IMR-90 (cell line): ENCODE measurements around the gene SPTSSA. TPM values are rescaled to one million over a fixed set of nuclear protein-coding genes. Genes with fewer than 3 reads are reported as not detected.

ENCODE experiments used
- polyA plus RNA-seq, 3 experiments: library from polyadenylated mRNA; depleted of rRNA; stranded (reverse); fragments of >200 nt; gene quantifications; 2 replicates each; pipeline ENCODE4 v1.2.3, GENCODE V29; 2012; ENCODE audit warnings: low replicate concordance in 1 of 3
- total RNA-seq: library from RNA; depleted of rRNA; stranded (reverse); fragments of >200 nt; gene quantifications from 2 replicates; pipeline ENCODE4 v1.2.3, GENCODE V29; 2012; rRNA removed

Gene SPTSSA
- total and polyA plus RNA-seq, 2 of the 4 experiments (the other 2 are of a cell fraction) = 10.8 to 26.2 TPM

Other genes starting within 250 kb of the SPTSSA start
- gene EAPP, start 77.5 kb upstream of the SPTSSA start, total RNA-seq = 32.3 and 53.6 TPM in 2 replicates
- gene EAPP, start 77.5 kb upstream of the SPTSSA start, polyA plus RNA-seq (2012; rRNA removed) = 23.6 and 29.9 TPM in 2 replicates
- 116 and 166 TPM in 2 replicates for gene SNX6, start 167.9 kb upstream of the SPTSSA start, total RNA-seq
- gene SNX6, start 167.9 kb upstream of the SPTSSA start, polyA plus RNA-seq (2012; rRNA removed) = 67.8 and 127 TPM in 2 replicates